Loucy (cell line): Measurements from ENCODE around the gene NBEA.

Experiments used
- CTCF ChIP-seq: fragments of 200-600 bp; sonication (generic); conservative IDR thresholded peaks from 2 replicates; pipeline ENCODE4 v1.5.1; 2014; ENCODE audit warnings: mild to moderate bottlenecking, antibody characterized with exemption, low read length
- EZH2phosphoT487 ChIP-seq: fragments of 200-600 bp; IDR thresholded peaks from 2 replicates; pipeline ENCODE4 v1.6.1; 2018; ENCODE audit warnings: antibody characterized with exemption, mild to moderate bottlenecking, moderate library complexity, borderline replicate concordance

GRCh38 chr13:35143123-35143522 lies 201.1 kb downstream of the NBEA start:
- no peak for TF ChIP-seq CTCF
- TF ChIP-seq EZH2phosphoT487, result no peak
